GM10248 (cell line): ENCODE data around the gene NISCH.

Experiments
- CTCF ChIA-PET: fragments of 300-600 bp; sonication (Branson Sonifier 250); formaldehyde crosslinking; extraction: SDS; loops from one replicate; lab custom pipeline; 2021; ENCODE audit warnings: antibody characterized with exemption; lab: Yijun Ruan, JAX
- POLR2A ChIA-PET: fragments of 350-650 bp; sonication (Branson Sonifier 250); formaldehyde crosslinking; extraction: SDS; loops from one replicate; lab custom pipeline; 2020; ENCODE audit warnings: antibody characterized with exemption; lab: Yijun Ruan, JAX
- DNase-seq: peaks from one replicate; pipeline ENCODE4 v3.0.0; 2012; ENCODE audit errors: extremely low spot score
- TF ChIP-seq, protein P1 (sequence below): IDR thresholded peaks from 2 replicates; pipeline ENCODE4 v1.5.1; 2012; ENCODE audit warnings: mild to moderate bottlenecking, low read depth; ENCODE audit errors: extremely low read depth, missing control alignments, control extremely low read depth

The NISCH gene

DNA sequence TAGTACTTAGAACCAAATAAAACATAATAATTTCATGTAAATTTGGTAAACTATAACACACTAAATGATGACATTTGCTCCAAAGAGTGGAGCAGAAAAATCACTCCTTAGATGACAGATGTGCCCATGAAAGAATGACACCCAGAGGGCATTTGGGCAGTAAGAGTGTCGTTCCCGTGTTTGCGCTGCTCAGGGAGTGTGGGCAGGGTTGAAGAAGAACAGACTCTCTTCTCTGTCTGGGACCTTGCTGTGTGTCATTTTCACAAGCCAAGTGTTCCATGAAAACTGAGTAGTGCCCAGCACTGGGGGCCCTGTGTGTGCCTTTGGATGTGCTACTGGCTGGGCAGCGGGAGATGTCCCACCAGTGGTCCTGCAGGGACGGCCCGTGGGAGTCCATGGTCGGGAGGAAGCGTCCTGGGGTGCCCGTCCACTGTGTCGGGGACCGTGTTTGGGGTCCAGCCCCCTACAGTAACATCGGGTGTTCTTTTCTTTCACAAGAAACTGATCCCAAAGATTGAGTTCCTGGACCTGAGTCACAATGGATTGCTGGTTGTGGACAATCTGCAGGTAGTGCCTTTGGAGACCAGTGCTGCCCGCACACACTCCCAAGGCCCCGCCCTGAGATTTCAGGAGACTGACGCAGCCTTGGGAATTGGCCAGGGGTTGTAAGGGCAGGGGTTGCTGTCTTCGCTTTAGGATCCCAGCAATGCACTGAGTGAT, 21.8 kb downstream of the NISCH start:
- POLR2A ChIA-PET: no interaction called here
- no peak for DNase-seq
- CTCF ChIA-PET: no interaction called here
- TF ChIP-seq, protein P1, sequence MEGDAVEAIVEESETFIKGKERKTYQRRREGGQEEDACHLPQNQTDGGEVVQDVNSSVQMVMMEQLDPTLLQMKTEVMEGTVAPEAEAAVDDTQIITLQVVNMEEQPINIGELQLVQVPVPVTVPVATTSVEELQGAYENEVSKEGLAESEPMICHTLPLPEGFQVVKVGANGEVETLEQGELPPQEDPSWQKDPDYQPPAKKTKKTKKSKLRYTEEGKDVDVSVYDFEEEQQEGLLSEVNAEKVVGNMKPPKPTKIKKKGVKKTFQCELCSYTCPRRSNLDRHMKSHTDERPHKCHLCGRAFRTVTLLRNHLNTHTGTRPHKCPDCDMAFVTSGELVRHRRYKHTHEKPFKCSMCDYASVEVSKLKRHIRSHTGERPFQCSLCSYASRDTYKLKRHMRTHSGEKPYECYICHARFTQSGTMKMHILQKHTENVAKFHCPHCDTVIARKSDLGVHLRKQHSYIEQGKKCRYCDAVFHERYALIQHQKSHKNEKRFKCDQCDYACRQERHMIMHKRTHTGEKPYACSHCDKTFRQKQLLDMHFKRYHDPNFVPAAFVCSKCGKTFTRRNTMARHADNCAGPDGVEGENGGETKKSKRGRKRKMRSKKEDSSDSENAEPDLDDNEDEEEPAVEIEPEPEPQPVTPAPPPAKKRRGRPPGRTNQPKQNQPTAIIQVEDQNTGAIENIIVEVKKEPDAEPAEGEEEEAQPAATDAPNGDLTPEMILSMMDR: no peak

DNA sequence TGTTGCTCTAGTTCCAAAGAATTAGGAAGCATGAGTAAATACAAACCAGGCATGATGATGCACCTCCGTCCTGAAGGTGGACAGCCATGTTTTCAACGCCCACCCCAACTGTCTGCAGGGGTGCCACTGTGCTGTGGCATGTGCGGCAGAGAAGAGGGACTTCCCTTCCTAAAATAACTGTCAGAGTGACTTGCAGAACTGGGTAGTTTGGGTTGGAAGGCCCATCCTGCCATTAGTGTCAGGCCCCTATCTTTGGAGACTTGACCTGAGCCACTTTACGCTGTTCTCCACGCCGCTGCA, 22.3 kb downstream of the NISCH start:
- ChIA-PET POLR2A (no interaction called here), CTCF (no interaction called here)
- DNase-seq: no peak
- TF ChIP-seq, protein P1: no peak

DNA sequence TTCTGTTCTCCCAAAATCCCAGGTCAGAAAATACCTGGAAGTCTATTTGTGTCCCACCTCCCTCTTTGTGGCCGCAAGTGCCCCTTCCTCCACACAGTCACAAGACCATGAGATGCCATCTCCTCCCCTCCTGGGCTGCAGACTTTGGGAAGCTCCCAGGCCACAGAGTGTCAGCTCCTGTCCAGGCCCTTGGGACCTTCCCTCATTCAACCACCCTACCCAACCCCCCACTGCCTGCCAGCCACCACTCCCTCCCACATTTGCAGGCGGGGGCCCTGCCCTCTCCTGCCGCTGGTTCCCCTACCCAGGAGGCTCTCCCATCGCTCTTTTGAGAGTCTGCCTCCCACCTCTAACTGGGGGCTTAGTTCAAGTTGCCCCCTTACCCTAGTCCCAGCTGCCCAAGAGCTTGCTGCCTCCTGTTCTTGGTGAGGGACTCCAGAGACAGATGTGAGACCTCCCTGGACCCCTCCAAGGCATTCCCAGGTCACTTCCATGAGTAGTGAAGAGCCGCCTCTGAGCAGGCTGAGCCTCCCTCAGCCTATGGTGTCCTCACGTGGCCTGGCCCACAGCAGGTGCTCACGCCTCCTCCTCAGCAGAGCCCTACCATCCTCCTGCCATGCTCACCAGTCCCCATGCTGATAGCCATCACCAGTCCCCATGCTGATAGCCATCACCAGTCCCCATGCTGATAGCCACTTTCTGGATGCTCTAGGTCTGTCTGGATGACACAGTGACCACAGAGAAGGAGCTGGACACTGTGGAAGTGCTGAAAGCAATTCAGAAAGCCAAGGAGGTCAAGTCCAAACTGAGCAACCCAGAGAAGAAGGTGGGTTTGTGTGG, 23.9 kb downstream of the NISCH start:
- ChIA-PET CTCF (no interaction called here), POLR2A (no interaction called here)
- TF ChIP-seq, protein P1: no peak
- no peak for DNase-seq

DNA sequence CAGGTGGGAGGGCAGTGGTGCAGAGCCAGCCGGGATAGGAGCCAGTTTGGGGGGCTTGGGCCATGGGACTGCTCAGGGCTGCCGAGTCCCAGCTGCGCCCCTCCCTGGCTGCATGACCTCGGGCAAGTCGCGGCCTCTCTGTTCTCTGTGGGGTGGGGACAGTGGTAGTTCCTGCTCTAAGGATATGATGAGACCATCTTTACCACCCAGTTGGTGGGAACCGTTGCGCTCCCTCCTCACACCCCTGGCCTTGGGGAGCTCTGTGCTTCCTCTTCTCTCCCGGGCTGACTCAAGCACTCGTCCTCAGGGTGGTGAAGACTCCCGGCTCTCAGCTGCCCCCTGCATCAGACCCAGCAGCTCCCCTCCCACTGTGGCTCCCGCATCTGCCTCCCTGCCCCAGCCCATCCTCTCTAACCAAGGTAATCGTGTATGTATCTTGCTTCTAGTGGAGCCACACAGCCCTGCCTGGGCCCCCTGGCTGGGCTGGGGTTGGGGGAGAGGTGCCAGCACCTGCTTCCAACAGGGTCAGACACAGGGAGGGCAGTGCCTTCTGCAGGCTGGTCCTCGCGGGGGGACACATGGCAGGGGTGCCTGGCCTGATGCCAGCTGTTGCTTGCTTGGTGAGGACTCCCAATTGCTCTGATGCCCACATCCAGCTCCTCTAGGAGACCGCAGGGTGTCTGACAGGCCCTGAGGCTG, 24.6 kb downstream of the NISCH start:
- CTCF ChIA-PET: interaction anchor here (1.4 kb wide), 1 partner anchor 8 kb away, joined by 4 read pairs; no protein-coding TSS in a partner anchor
- DNase-seq: no peak
- TF ChIP-seq, protein P1: no peak
- POLR2A ChIA-PET: no interaction called here

DNA sequence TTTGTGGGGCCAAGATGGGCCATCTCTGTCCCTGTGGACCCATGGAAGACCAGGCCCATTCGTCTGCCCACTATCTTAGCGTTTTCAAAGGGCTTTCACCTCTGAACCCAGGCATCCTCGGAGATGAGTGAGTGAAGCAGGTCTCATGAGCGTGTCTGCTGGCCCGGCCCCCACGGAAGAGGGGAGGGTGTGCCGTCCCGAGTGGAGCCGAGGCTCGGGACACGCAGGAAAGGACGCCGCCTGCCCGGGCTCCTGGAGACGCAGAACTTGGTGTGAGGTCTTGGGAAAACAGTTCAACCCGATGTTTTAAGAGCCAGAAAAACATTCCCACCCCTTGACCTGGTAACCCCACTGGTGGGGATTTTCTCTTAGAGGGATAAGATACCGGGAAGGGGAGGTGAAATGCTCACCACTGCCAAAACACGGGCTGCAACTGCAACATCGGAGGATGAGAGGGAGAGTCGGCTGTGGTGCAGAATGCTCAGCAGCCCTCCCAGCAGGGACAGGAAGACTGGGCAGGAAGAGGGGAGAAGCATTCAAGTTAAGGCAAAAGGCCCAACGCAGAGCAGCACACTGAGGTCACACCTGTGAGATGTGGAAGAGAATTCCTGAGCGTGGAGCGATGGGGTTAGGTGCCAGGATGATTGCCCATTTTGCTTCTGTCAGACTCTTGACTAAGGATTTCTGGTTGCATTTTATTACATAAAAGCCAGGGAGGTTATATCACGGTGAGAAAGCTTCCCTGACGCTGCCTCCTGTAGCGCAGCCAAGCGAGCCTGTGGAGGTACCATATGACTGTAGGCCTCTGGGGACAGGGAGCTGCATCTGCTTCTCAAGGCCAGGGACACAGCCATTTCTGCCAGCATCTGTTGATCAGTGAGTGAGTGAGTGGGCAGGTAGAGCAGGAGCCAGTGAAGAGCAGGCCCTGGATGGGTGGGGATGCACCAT, 25.6 kb downstream of the NISCH start:
- TF ChIP-seq, protein P1: no peak
- CTCF ChIA-PET: interaction anchor here (0.9 to 1.5 kb wide), 3 partner anchors 9 to 11 kb away, joined by 3 to 4 read pairs (median 4); no protein-coding TSS in a partner anchor
- POLR2A ChIA-PET: no interaction called here
- DNase-seq: no peak
